Endothelial cell of umbilical vein (primary cell): ENCODE results near the gene SPRED1. TPM values are rescaled to one million over a fixed set of nuclear protein-coding genes. Genes with fewer than 3 reads are reported as not detected.

Experiments used
- BruUV-seq: library from RNA; stranded (reverse); fragments of 400-500 nt; replicated peaks from 2 replicates; lab custom pipeline; 2021; lab: Mats Ljungman, UMichigan
- CTCF ChIA-PET: fragments of 300-600, 350-600 bp; sonication (Branson Sonifier 250); formaldehyde crosslinking; loops from one replicate; lab custom pipeline; 2021; ENCODE audit warnings: antibody characterized with exemption, inconsistent platforms; lab: Charles Lee
- POLR2A ChIA-PET: fragments of 300-600, 350-600 bp; sonication (Branson Sonifier 250); formaldehyde crosslinking; loops from one replicate; lab custom pipeline; 2021; ENCODE audit warnings: antibody characterized with exemption, inconsistent platforms; lab: Charles Lee
- DNase-seq: peaks from one replicate; pipeline ENCODE4 v3.0.0-alpha.2; 2011; ENCODE audit warnings: low read depth, low spot score
- FAIRE-seq: peaks from 2 replicates; lab custom pipeline; 2011; peaks lifted over from hg19 to GRCh38; lab: Jason Lieb, UNC
- H2AFZ ChIP-seq: 2 replicates; pipeline ENCODE4 v1.6.0; 2012; ENCODE audit warnings: low read depth, low read length, control low read depth, inconsistent platforms
- H3K27ac ChIP-seq: 2 replicates; pipeline ENCODE4 v1.5.1; 2011; ENCODE audit warnings: low read depth, mild to moderate bottlenecking, control low read depth, low read length, moderate library complexity; ENCODE audit not compliant: insufficient read depth
- H3K27me3 ChIP-seq, 2 experiments: 2 replicates each; pipeline versions ENCODE4 v1.6.0 to v1.6.1; 2011; ENCODE audit warnings: low read length in 2 of 2, mixed read lengths in 1 of 2; ENCODE audit not compliant: control insufficient read depth in 2 of 2, insufficient read depth in 2 of 2
- H3K36me3 ChIP-seq, 2 experiments: 2 replicates in 1 of 2; 3 replicates in 1 of 2; pipeline ENCODE4 v1.5.1; 2011; ENCODE audit warnings: low read length in 2 of 2, mild to moderate bottlenecking in 1 of 2, moderate library complexity in 1 of 2; ENCODE audit not compliant: control insufficient read depth in 2 of 2, insufficient read depth in 2 of 2; ENCODE audit errors: extremely low read depth in 1 of 2
- H3K4me1 ChIP-seq: 3 replicates; pipeline ENCODE4 v1.5.1; 2011; ENCODE audit warnings: mild to moderate bottlenecking, low read length; ENCODE audit not compliant: control insufficient read depth, insufficient read depth; ENCODE audit errors: extremely low read depth
- H3K4me2 ChIP-seq: 2 replicates; pipeline ENCODE4 v1.6.1; 2011; ENCODE audit warnings: low read length, control low read depth, mixed read lengths; ENCODE audit not compliant: insufficient read depth
- H3K4me3 ChIP-seq, 3 experiments: fragments of 200-600 bp in 1 of 3; sonication (generic), shearing (Covaris generic) in 1 of 3; replicated peaks in 1 of 3; 2 replicates each; pipeline ENCODE4 v1.5.1; 2011 to 2016; ENCODE audit warnings: control low read depth in 3 of 3, low read length in 3 of 3, mild to moderate bottlenecking in 2 of 3, inconsistent platforms in 1 of 3, low read depth in 1 of 3, moderate library complexity in 1 of 3; ENCODE audit not compliant: insufficient read depth in 1 of 3
- H3K79me2 ChIP-seq: 2 replicates; pipeline ENCODE4 v1.6.0; 2012; ENCODE audit warnings: low read length, inconsistent platforms; ENCODE audit not compliant: control insufficient read depth, insufficient read depth
- H3K9ac ChIP-seq: replicated peaks from 2 replicates; pipeline ENCODE3; 2011; ENCODE audit warnings: low read length, control low read depth; ENCODE audit not compliant: insufficient read depth; ENCODE audit errors: extremely low read depth
- H3K9me1 ChIP-seq: replicated peaks from 3 replicates; pipeline ENCODE4 v1.6.0; 2011; ENCODE audit warnings: mild to moderate bottlenecking, low read length; ENCODE audit not compliant: control insufficient read depth, insufficient read depth; ENCODE audit errors: extremely low read depth
- H3K9me3 ChIP-seq: replicated peaks from 2 replicates; pipeline ENCODE4 v1.5.1; 2012; ENCODE audit warnings: low read length, inconsistent platforms; ENCODE audit not compliant: control insufficient read depth, insufficient read depth
- H4K20me1 ChIP-seq: replicated peaks from 2 replicates; pipeline ENCODE3; 2011; ENCODE audit warnings: mild to moderate bottlenecking, low read length; ENCODE audit not compliant: control insufficient read depth, insufficient read depth; ENCODE audit errors: extremely low read depth
- EZH2 ChIP-seq: IDR thresholded peaks from 2 replicates; pipeline ENCODE4 v1.6.1; 2012; ENCODE audit warnings: borderline replicate concordance, low read depth, mild to moderate bottlenecking, moderate library complexity, low read length, inconsistent platforms; ENCODE audit not compliant: severe bottlenecking
- GATA2 ChIP-seq: IDR thresholded peaks from 2 replicates; pipeline ENCODE4 v1.7.0; 2011; ENCODE audit warnings: low read depth, mild to moderate bottlenecking, moderate library complexity, mixed read lengths, low read length; ENCODE audit not compliant: insufficient read length, insufficient read depth
- POLR2A ChIP-seq: IDR thresholded peaks from 2 replicates; pipeline ENCODE4 v1.6.1; 2012; ENCODE audit warnings: low read depth, mild to moderate bottlenecking, control low read depth, low read length
- POLR2AphosphoS5 ChIP-seq: IDR thresholded peaks from 2 replicates; pipeline ENCODE4 v1.6.1; 2012; ENCODE audit warnings: low read depth, mild to moderate bottlenecking, control low read depth, low read length, moderate library complexity; ENCODE audit not compliant: insufficient read depth
- dilution Hi-C: fragments of 300-500 bp; cut with MboI; formaldehyde crosslinking; loops from one replicate; pipeline ENCODE4 v1.15.0; 2019; ENCODE audit warnings: low sequenced_read_pairs; ENCODE audit not compliant: extremely low pct_ligation_motif_present
- intact Hi-C: fragments of 100-400 bp; cut with micrococcal nuclease; formaldehyde crosslinking; loops from one replicate; pipeline ENCODE4 v1.10.0; 2022
- polyA plus RNA-seq, 4 experiments: library from polyadenylated mRNA; depleted of rRNA in 3 of 4; stranded (reverse) in 3 of 4; unstranded in 1 of 4; fragments of >200 nt; gene quantifications; 2 replicates each; pipeline versions ENCODE4 v1.2.1 to v1.2.3, GENCODE V29; 2011 to 2012; ENCODE audit warnings: missing spikeins in 1 of 4
- total RNA-seq: library from RNA; stranded (reverse); gene quantifications from 2 replicates; pipeline ENCODE4 v1.2.3, GENCODE V29; 2021
- TF ChIP-seq, protein P1 (sequence below): IDR thresholded peaks from 2 replicates; pipeline ENCODE4 v1.6.1; 2011; ENCODE audit not compliant: insufficient read depth, insufficient read length
- TF ChIP-seq, protein P2 (sequence below), 2 donors: IDR thresholded peaks; 1 replicate in 1 of 2; 2 replicates in 1 of 2; pipeline ENCODE4 v1.5.1; 2011; ENCODE audit warnings: low read length in 2 of 2, mild to moderate bottlenecking in 2 of 2, moderate library complexity in 2 of 2, control low read depth in 1 of 2, inconsistent platforms in 1 of 2, low read depth in 1 of 2; ENCODE audit not compliant: insufficient read depth in 1 of 2; ENCODE audit errors: extremely low read depth in 1 of 2

The SPRED1 gene
- total and polyA plus RNA-seq, 2 donors (not counting 3 experiments of a cell fraction or from before 2014, with no cell fraction given), result 1.3 to 10.7 TPM

DNA sequence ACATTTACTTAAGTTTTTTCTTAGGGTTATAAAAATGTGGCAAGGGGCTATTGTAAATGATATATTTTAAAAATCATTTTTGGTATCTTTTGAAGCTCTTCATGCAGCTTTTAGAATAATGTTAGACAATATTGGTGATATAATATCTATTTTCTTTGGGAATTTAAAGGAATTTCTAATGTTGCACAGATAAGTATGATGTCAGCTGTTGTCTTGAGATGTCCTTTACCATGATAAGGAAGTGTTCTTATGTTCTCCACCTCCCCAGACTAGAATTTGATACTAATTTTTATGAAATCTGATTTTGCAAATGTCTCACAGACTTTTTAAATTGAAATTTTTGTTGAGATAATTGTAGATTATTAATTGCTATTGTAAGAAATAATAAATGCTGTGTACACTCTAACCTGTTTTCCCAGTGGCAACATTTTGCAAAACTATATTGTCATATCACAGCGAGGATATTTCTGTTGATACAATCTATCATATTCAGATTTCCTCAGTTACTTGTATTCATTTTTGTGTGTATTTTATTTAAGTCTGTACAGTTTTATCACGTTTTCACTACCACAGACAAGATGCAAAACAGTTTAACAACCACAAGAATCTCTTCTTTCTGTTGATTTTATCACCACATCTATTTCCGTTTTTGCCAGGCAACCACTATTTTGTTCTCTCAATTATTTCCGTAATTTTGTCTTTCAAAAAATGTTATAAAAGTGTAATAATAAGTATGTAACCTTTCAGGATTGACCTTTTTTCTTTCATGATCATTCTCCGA lies 55.4 kb downstream of the SPRED1 start:
- Histone ChIP-seq H3K9ac (no peak overlapping the region), H3K4me1 (peaks cover 4% of the 10 kb centered on the region), H3K9me1 (no peaks in the 10 kb centered on the region), H3K9me3 (no peaks in the 10 kb centered on the region), H3K27ac (no peak overlapping the region), H3K4me3 (no peak overlapping the region), H3K27me3 (no peaks in the 10 kb centered on the region), H4K20me1 (peaks cover 4% of the 10 kb centered on the region), H3K4me2 (no peak overlapping the region), H2AFZ (no peak overlapping the region), H3K36me3 (no peaks in the 10 kb centered on the region), H3K79me2 (peaks cover 83% of the 10 kb centered on the region)
- CTCF ChIA-PET, result no interaction called here
- dilution Hi-C loops (no loop called here), intact Hi-C loops (no loop called here)
- no peak for DNase-seq
- TF ChIP-seq GATA2 (no peak), POLR2AphosphoS5 (no peak), POLR2A (no peak), EZH2 (no peak)
- TF ChIP-seq, protein P1, sequence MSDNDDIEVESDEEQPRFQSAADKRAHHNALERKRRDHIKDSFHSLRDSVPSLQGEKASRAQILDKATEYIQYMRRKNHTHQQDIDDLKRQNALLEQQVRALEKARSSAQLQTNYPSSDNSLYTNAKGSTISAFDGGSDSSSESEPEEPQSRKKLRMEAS, result no peak
- TF ChIP-seq, protein P2, sequence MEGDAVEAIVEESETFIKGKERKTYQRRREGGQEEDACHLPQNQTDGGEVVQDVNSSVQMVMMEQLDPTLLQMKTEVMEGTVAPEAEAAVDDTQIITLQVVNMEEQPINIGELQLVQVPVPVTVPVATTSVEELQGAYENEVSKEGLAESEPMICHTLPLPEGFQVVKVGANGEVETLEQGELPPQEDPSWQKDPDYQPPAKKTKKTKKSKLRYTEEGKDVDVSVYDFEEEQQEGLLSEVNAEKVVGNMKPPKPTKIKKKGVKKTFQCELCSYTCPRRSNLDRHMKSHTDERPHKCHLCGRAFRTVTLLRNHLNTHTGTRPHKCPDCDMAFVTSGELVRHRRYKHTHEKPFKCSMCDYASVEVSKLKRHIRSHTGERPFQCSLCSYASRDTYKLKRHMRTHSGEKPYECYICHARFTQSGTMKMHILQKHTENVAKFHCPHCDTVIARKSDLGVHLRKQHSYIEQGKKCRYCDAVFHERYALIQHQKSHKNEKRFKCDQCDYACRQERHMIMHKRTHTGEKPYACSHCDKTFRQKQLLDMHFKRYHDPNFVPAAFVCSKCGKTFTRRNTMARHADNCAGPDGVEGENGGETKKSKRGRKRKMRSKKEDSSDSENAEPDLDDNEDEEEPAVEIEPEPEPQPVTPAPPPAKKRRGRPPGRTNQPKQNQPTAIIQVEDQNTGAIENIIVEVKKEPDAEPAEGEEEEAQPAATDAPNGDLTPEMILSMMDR (IDR thresholded peaks at IDR 0.05; ENCODE audit: extremely low read depth in 1 of 2, insufficient read depth in 1 of 2, low read depth in 1 of 2, low read length in 2 of 2), result no peak
- FAIRE-seq, result no peak
- POLR2A ChIA-PET, result no interaction called here
- BruUV-seq, result no TSS peak
